ENCODE measurements around the gene IKZF3.

GRCh38 chr17:39831588-39831987 is 32.5 kb downstream of the IKZF3 start:
- TF ChIP-seq POLR2A (IDR thresholded peaks at IDR 0.05; ENCODE audit: low read depth, low read length) (no peak), BCL11A (IDR thresholded peaks at IDR 0.05; ENCODE audit: low read depth, low read length) (no peak), POLR2AphosphoS2 (IDR thresholded peaks at IDR 0.05; ENCODE audit: low read depth, low read length) (no peak)
